GM21529 (cell line): Measurements from ENCODE around the gene SRRM1.

Experiments
- ATAC-seq: cut with Tn5 transposase; IDR thresholded peaks from one replicate; pipeline ENCODE4 v1.9.1; 2021; ENCODE audit not compliant: unreplicated experiment

Gene SRRM1

DNA sequence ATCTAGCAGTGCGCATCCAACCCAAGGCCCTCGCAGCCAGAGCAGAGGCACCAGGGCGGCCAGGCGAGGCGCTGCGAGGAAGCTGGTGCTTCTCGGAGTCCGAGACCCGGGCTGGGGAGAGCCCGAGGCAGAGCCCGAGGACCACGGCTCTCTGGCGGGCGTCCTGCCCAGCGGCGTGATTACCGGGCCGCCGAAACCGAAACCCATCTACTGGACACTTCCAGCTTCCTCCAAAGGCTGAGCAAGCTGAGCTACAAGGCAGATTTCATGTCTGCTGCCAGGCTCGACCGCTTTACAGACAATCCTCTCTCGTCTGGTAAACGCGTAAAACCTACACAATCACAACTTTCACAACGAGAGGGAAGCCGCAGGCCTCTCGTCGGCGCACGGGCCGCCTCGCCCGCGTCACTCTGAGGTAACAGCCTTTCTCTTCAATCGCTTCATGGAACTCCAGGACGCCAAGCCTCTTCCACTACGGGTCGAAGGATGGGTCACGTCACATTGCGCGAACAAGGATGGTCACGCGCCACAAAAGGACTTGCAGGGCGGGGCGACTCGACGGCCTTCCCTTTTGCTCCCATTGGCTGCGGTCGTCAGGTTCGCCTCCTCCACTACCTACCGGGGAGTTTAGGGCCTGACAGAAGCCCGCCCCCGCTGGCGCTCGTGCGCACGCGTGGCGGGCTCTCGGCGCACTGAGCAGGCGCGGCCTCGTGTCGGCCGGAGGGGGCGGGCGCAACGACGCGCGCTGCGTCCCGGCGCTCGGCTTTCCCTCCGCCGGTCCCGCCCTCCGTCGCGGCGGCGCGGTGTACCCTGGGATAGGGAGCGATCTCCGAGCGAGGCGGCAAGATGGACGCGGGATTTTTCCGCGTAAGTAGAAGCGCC is at the start of gene SRRM1:
TSS of gene SRRM1 (plus strand) at position 822 of the 882 bp plus-strand sequence. CDS start at position 847, 25 bp downstream.
- ATAC-seq = peak; percentile 89

GRCh38 chr1:24594328-24594598 is 48.8 kb upstream of the SRRM1 start:
- ATAC-seq = no peak

- no peak for ATAC-seq
Measured at GRCh38 chr1:24596401-24596880, 46.7 kb upstream of the SRRM1 start.

DNA sequence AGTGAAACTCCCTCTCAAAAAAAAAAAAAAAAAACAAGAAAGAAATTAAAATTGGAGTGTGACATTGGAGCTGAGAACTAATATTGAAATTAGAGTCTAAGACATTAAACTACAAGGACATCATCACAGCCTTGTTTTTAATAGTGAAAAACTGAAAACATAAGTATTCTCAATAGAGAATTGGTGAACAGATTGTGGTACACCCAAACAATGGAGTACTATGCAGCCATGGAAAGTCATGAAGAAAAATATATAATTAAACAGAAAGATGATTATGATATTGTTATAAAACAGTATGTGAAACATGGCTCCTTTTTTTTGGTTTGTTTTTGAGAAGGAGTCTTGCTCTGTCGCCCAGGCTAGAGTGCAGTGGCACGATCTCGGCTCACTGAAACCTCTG is 43.8 kb upstream of the SRRM1 start:
- no peak for ATAC-seq

- ATAC-seq = no peak
Measured at GRCh38 chr1:24600551-24600950, 42.6 kb upstream of the SRRM1 start.

- no peak for ATAC-seq
Measured at GRCh38 chr1:24605534-24606295, 37.4 kb upstream of the SRRM1 start.

- ATAC-seq = no peak
Measured at GRCh38 chr1:24606296-24606605, 36.9 kb upstream of the SRRM1 start.

GRCh38 chr1:24606621-24607020 is 36.5 kb upstream of the SRRM1 start:
- no peak for ATAC-seq

DNA sequence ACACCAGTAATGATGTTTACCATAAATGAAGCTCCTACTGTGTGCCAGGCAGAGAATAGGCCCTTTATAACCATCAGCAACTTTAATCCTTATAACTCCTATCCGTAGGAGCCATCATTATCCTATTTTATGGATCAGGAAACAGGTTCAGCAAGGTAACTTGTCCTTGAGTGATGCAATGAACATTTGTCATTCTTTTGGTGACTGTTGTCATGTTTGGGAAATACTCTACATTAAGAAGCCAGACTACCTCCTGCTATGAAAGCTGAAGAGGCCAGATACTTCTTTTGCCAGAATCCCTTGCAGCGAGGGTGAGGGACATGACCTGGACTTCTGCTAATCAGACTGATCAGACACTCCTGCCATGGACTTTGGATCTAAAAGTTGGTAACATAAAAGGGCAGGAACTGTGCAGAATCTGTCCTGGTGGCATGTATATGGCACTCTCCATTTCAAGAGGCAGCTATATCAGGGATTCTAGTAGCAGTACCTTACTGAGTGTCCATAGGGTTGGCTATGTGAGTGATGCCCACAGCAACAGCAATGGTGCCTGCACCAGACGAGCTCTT is 33.1 kb upstream of the SRRM1 start:
- ATAC-seq = no peak

GRCh38 chr1:24619376-24619775 is 23.7 kb upstream of the SRRM1 start:
- no peak for ATAC-seq

DNA sequence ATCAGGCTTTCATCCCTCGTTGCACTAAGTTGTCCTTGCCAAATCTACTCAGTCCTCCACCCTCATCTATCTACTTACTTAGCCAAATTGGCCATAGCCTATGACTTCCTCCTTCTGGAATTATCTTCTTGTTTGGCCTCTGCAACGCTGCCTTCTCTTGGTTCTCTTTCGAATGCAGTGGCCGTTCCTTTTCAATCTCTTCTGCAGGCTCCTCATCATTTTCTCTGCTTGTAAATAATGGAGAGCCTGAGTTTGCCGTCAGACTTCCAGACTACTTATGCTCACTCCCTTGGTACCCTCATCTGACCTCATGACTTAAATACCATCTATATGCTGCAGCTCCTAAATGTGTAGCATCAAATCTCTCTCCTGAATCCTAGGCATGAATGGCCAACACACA is 22.4 kb upstream of the SRRM1 start:
- ATAC-seq = no peak

- no peak for ATAC-seq
Measured at GRCh38 chr1:24621121-24621520, 22.0 kb upstream of the SRRM1 start.

GRCh38 chr1:24622218-24622617 is 20.9 kb upstream of the SRRM1 start:
- no peak for ATAC-seq

GRCh38 chr1:24632832-24633175 is 10.3 kb upstream of the SRRM1 start:
- no peak for ATAC-seq

GRCh38 chr1:24635195-24635843 is 7.8 kb upstream of the SRRM1 start:
- ATAC-seq = no peak

DNA sequence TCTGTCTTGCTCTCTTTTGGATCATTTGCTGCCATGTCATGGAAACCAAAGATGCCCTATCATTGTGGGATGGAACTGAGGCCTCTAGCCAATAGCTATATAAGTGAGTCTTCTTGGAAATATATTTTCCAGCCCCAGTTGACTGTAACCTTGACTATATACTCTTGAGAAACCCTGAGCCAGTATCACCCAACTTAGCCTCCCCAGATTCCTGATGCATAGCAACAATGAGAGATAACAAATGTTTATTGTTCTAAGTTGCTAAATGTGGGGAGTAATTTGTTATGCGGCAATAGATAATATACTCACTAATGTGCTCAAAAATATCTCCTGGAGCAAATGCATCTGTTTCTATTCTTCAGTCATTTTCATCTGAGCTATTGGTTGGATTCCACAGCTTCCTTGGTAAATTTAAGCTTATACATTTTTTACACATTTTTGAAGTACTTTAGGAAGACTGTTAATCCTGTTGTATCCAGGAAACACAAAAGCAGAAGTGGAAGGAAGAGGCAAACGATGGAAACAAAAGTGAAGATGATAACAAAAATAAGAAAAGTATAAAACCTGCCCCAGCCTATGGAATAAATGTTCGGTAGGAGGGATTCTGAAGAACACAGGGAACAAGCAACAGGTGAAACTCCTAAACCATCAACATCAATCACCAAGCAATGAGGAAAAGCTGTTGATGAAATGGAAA is 6.3 kb upstream of the SRRM1 start:
- no peak for ATAC-seq

GRCh38 chr1:24639094-24639493 is 4.0 kb upstream of the SRRM1 start:
- no peak for ATAC-seq

- no peak for ATAC-seq
Measured at GRCh38 chr1:24639881-24640280, 3.2 kb upstream of the SRRM1 start.

DNA sequence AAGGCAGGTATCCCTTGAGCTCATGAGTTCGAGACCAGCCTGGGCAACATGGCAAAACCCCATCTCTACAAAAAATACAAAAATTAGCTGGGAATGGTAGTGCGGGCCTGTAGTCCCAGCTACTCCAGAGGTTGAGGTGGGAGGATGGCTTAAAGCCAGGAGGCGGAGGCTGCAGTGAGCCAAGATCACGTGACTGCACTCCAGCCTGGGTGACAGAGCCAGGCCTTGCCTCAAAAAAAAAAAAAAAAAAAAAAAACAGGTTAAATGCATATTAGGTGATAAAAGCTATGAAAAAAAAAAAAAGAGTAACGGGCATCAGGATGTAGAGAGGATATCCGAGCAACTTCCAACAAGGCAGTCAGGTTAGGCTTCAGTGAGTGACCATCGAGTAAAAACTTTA is 2.8 kb upstream of the SRRM1 start:
- no peak for ATAC-seq

DNA sequence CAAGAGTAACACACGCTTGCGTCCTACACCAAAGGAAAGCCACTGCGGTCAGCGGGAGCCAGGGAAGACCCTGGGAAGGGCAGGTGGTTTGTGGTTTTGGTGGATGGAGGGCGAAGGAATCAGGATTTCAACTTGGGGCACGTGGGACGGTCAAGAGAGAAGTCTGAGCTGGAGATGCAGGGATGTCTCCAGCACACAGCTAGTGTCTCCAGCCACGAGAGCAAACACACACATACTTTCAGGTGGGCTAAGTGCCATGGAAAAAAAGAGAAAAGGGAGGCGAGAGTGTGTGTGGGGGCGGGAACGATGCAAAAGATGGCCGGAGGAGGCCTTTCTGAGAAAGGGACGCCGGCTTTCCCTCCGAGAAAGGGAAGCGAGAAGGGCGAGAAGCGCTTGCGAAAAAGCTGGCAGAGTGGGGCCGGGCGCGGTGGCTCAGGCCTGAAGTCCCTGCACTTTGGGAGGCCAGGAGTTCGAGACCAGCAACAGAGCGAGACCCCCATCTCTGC is 1.4 kb upstream of the SRRM1 start:
- no peak for ATAC-seq
